ENCODE data around the gene PHLDB1.
"Not testable (repeated sequence)": the region's sequence is repeated elsewhere in the genome, so short reads cannot be mapped to it uniquely, and the experiment has no call there.

- TF ChIP-seq POLR2A (IDR thresholded peaks at IDR 0.05) = not testable (repeated sequence)
- TF ChIP-seq, protein P1, sequence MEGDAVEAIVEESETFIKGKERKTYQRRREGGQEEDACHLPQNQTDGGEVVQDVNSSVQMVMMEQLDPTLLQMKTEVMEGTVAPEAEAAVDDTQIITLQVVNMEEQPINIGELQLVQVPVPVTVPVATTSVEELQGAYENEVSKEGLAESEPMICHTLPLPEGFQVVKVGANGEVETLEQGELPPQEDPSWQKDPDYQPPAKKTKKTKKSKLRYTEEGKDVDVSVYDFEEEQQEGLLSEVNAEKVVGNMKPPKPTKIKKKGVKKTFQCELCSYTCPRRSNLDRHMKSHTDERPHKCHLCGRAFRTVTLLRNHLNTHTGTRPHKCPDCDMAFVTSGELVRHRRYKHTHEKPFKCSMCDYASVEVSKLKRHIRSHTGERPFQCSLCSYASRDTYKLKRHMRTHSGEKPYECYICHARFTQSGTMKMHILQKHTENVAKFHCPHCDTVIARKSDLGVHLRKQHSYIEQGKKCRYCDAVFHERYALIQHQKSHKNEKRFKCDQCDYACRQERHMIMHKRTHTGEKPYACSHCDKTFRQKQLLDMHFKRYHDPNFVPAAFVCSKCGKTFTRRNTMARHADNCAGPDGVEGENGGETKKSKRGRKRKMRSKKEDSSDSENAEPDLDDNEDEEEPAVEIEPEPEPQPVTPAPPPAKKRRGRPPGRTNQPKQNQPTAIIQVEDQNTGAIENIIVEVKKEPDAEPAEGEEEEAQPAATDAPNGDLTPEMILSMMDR (IDR thresholded peaks at IDR 0.05) = not testable (repeated sequence)
These were observed 3.7 kb upstream of the PHLDB1 start for GRCh38 chr11:118603709-118604108.

Measured in breast epithelium (tissue), 3 donors.